Trophoblast cell (in vitro differentiated cells and primary cell): ENCODE data around the gene FER.

Experiments used
- DNase-seq, 2 donors: peaks; one replicate each; pipeline ENCODE4 v3.0.0-alpha.2; 2016
- H2AFZ ChIP-seq: 2 replicates; pipeline ENCODE4 v1.6.1; 2013; ENCODE audit warnings: low read length, moderate library complexity, mild to moderate bottlenecking; ENCODE audit not compliant: insufficient read depth, poor library complexity
- H2AK5ac ChIP-seq: 2 replicates; pipeline ENCODE4 v1.6.1; 2013; ENCODE audit warnings: mild to moderate bottlenecking, low read length
- H2BK120ac ChIP-seq: 2 replicates; pipeline ENCODE4 v1.6.1; 2013; ENCODE audit warnings: low read length, mild to moderate bottlenecking, moderate library complexity; ENCODE audit not compliant: insufficient read depth, poor library complexity
- H2BK12ac ChIP-seq: 2 replicates; pipeline ENCODE4 v1.6.1; 2013; ENCODE audit warnings: mild to moderate bottlenecking, low read length, moderate library complexity
- H2BK5ac ChIP-seq: 2 replicates; pipeline ENCODE4 v1.6.1; 2013; ENCODE audit warnings: low read length, low read depth, moderate library complexity, mild to moderate bottlenecking; ENCODE audit not compliant: poor library complexity
- H3K14ac ChIP-seq: 2 replicates; pipeline ENCODE4 v1.6.1; 2013; ENCODE audit warnings: mild to moderate bottlenecking, low read length
- H3K18ac ChIP-seq: 2 replicates; pipeline ENCODE4 v1.6.1; 2013; ENCODE audit warnings: mild to moderate bottlenecking, low read length
- H3K23ac ChIP-seq: 2 replicates; pipeline ENCODE4 v1.6.1; 2013; ENCODE audit warnings: low read length
- H3K27ac ChIP-seq: 2 replicates; pipeline ENCODE4 v1.5.1; 2013; ENCODE audit warnings: low read depth, mild to moderate bottlenecking, inconsistent platforms, low read length, moderate library complexity
- H3K27me3 ChIP-seq: 2 replicates; pipeline ENCODE4 v1.6.1; 2013; ENCODE audit warnings: inconsistent platforms, mild to moderate bottlenecking, low read length, moderate library complexity; ENCODE audit not compliant: insufficient read depth
- H3K36me3 ChIP-seq, 2 experiments: 1 replicate in 1 of 2; 2 replicates in 1 of 2; pipeline ENCODE4 v1.6.1; 2013; ENCODE audit warnings: low read length in 2 of 2, mild to moderate bottlenecking in 2 of 2, moderate library complexity in 1 of 2; ENCODE audit not compliant: insufficient read depth in 2 of 2, control insufficient read depth in 1 of 2
- H3K4ac ChIP-seq: 2 replicates; pipeline ENCODE4 v1.6.1; 2013; ENCODE audit warnings: low read depth, mild to moderate bottlenecking, low read length, moderate library complexity
- H3K4me1 ChIP-seq, 2 experiments: 1 replicate in 1 of 2; 2 replicates in 1 of 2; pipeline ENCODE4 v1.6.1; 2013; ENCODE audit warnings: low read length in 2 of 2, mild to moderate bottlenecking in 2 of 2, moderate library complexity in 1 of 2; ENCODE audit not compliant: insufficient read depth in 2 of 2, control insufficient read depth in 1 of 2
- H3K4me2 ChIP-seq: 2 replicates; pipeline ENCODE4 v1.6.1; 2013; ENCODE audit warnings: inconsistent platforms, mild to moderate bottlenecking, low read length, moderate library complexity
- H3K4me3 ChIP-seq: 2 replicates; pipeline ENCODE4 v1.5.1; 2013; ENCODE audit warnings: mild to moderate bottlenecking, low read depth, low read length, inconsistent platforms
- H3K79me1 ChIP-seq: one replicate; pipeline ENCODE4 v1.6.1; 2013; ENCODE audit warnings: low read length
- H3K79me2 ChIP-seq: 2 replicates; pipeline ENCODE4 v1.6.1; 2013; ENCODE audit warnings: low read length, mild to moderate bottlenecking; ENCODE audit not compliant: control insufficient read depth, insufficient read depth, poor library complexity
- H3K9ac ChIP-seq: 2 replicates; pipeline ENCODE4 v1.6.1; 2013; ENCODE audit warnings: mild to moderate bottlenecking, low read length
- H3K9me3 ChIP-seq: 2 replicates; pipeline ENCODE4 v1.6.1; 2013; ENCODE audit warnings: low read depth, mild to moderate bottlenecking, control low read depth, inconsistent platforms, low read length; ENCODE audit not compliant: insufficient read depth
- H4K12ac ChIP-seq: 2 replicates; pipeline ENCODE4 v1.6.1; 2013; ENCODE audit warnings: low read depth, mild to moderate bottlenecking, low read length, moderate library complexity
- H4K8ac ChIP-seq: 2 replicates; pipeline ENCODE4 v1.6.1; 2013; ENCODE audit warnings: low read depth, mild to moderate bottlenecking, low read length, moderate library complexity
- H4K91ac ChIP-seq: one replicate; pipeline ENCODE4 v1.6.1; 2013; ENCODE audit warnings: low read depth, mild to moderate bottlenecking, low read length, moderate library complexity
- WGBS: extraction: QIAGEN DNeasy Blood & Tissue Kit; methylation state at CpG from one replicate; pipeline ENCODE4 v1.1.7; 2013; ENCODE audit warnings: missing lambda C conversion rate; ENCODE audit not compliant: insufficient read length, insufficient coverage; ENCODE audit errors: extremely low coverage; 5-methylcytosine and 5-hydroxymethylcytosine counted together

The FER gene

GRCh38 chr5:109177227-109177626 lies 429.5 kb downstream of the FER start:
- Histone ChIP-seq H2AFZ (no peak overlapping the region), H3K27ac (no peak overlapping the region), H3K36me3 (no peaks in the 10 kb centered on the region), H3K79me2 (no peaks in the 10 kb centered on the region), H3K79me1 (no peaks in the 10 kb centered on the region), H3K9ac (no peak overlapping the region), H3K4me2 (no peak overlapping the region), H3K18ac (no peak overlapping the region), H3K4me1 (no peaks in the 10 kb centered on the region), H2BK12ac (no peak overlapping the region), H2BK5ac (no peak overlapping the region), H3K14ac (no peak overlapping the region), H3K4me3 (no peak overlapping the region), H4K8ac (no peak overlapping the region), H3K23ac (no peak overlapping the region), H2BK120ac (no peak overlapping the region), H3K4ac (no peak overlapping the region), H3K9me3 (no peaks in the 10 kb centered on the region), H2AK5ac (no peak overlapping the region), H4K12ac (no peak overlapping the region), H3K27me3 (no peaks in the 10 kb centered on the region), H4K91ac (no peak overlapping the region)
- no peak for DNase-seq
- no CpG with 5 or more reads among the region's 2 CpGs for WGBS

DNA sequence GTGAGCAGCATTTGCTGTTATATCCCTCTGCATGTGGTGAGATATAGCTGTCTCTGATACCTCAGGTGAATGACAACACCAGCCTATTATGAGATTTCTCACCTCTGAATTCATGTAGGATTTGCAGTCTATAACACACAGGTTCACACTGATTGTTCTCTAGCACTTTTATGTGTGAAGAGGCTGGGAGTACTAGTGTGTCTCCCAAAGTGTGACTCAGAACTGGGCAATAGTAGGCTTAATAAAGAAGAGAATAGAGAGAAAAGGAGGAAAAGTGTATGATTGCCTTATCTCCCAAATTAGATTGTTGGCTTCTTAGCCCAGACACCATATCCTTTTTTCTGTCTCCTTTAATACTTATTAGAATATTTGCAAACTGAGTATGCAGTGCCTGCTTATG lies 430.1 kb downstream of the FER start:
- Histone ChIP-seq H3K9me3 (no peaks in the 10 kb centered on the region), H2BK12ac (no peak overlapping the region), H3K79me1 (no peaks in the 10 kb centered on the region), H3K36me3 (no peaks in the 10 kb centered on the region), H3K79me2 (no peaks in the 10 kb centered on the region), H2BK5ac (no peak overlapping the region), H3K14ac (no peak overlapping the region), H3K27ac (no peak overlapping the region), H3K18ac (no peak overlapping the region), H3K4me1 (no peaks in the 10 kb centered on the region), H2AK5ac (no peak overlapping the region), H2AFZ (no peak overlapping the region), H2BK120ac (no peak overlapping the region), H3K4me3 (no peak overlapping the region), H3K4me2 (no peak overlapping the region), H3K27me3 (no peaks in the 10 kb centered on the region), H4K12ac (no peak overlapping the region), H4K8ac (no peak overlapping the region), H3K9ac (no peak overlapping the region), H3K23ac (no peak overlapping the region), H4K91ac (no peak overlapping the region), H3K4ac (no peak overlapping the region)
- no peak for DNase-seq

DNA sequence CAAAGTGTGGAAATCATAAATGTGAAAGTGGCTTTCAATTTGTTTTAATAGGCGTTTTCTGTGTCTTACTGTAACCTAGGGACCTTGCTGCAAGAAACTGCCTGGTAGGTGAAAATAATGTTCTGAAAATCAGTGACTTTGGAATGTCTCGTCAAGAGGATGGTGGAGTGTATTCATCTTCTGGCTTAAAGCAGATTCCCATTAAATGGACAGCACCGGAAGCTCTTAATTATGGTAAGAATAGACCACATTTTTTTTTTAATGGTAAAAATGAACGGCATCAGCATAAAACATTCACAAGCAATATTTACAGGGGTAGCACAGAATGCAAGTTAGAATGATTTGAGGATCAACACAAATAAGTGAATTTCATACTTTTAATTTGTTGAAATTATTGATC lies 433.0 kb downstream of the FER start:
- H3K4me3 ChIP-seq, result no peak overlapping the region
- no peaks in the 10 kb centered on the region for H3K36me3 ChIP-seq
- no peaks in the 10 kb centered on the region for H3K27me3 ChIP-seq
- H3K27ac ChIP-seq, result no peak overlapping the region
- H4K12ac ChIP-seq, result no peak overlapping the region
- no peak overlapping the region for H4K8ac ChIP-seq
- H4K91ac ChIP-seq, result no peak overlapping the region
- H3K9ac ChIP-seq, result no peak overlapping the region
- no peak for DNase-seq
- H3K14ac ChIP-seq, result no peak overlapping the region
- H2AK5ac ChIP-seq, result no peak overlapping the region
- no peak overlapping the region for H2BK12ac ChIP-seq
- no peak overlapping the region for H3K23ac ChIP-seq
- no peak overlapping the region for H3K4me2 ChIP-seq
- WGBS, result no CpG with 5 or more reads among the region's 4 CpGs
- H3K79me1 ChIP-seq, result no peaks in the 10 kb centered on the region
- no peak overlapping the region for H3K18ac ChIP-seq
- H3K79me2 ChIP-seq, result no peaks in the 10 kb centered on the region
- no peaks in the 10 kb centered on the region for H3K9me3 ChIP-seq
- no peak overlapping the region for H3K4ac ChIP-seq
- no peak overlapping the region for H2BK120ac ChIP-seq
- H2BK5ac ChIP-seq, result no peak overlapping the region
- no peaks in the 10 kb centered on the region for H3K4me1 ChIP-seq
- H2AFZ ChIP-seq, result no peak overlapping the region

- Histone ChIP-seq H3K4ac (no peak overlapping the region), H2BK5ac (no peak overlapping the region), H2BK120ac (no peak overlapping the region), H3K9me3 (no peaks in the 10 kb centered on the region), H2AK5ac (no peak overlapping the region), H3K36me3 (no peaks in the 10 kb centered on the region), H3K18ac (no peak overlapping the region), H3K4me3 (no peak overlapping the region), H3K23ac (no peak overlapping the region), H2AFZ (no peak overlapping the region), H3K14ac (no peak overlapping the region), H2BK12ac (no peak overlapping the region), H3K27me3 (no peaks in the 10 kb centered on the region), H4K12ac (no peak overlapping the region), H4K8ac (no peak overlapping the region), H3K79me2 (no peaks in the 10 kb centered on the region), H3K79me1 (no peaks in the 10 kb centered on the region), H3K4me2 (no peak overlapping the region), H3K9ac (no peak overlapping the region), H3K4me1 (no peaks in the 10 kb centered on the region), H3K27ac (no peak overlapping the region), H4K91ac (no peak overlapping the region)
- no CpG with 5 or more reads among the region's 3 CpGs for WGBS
- no peak for DNase-seq
Measured at GRCh38 chr5:109186759-109187158, 439.1 kb downstream of the FER start.

GRCh38 chr5:109191153-109191558 lies 443.5 kb downstream of the FER start:
- H2BK120ac ChIP-seq, result no peak overlapping the region
- no peaks in the 10 kb centered on the region for H3K4me1 ChIP-seq
- no peak overlapping the region for H2BK12ac ChIP-seq
- H3K18ac ChIP-seq, result no peak overlapping the region
- no peak overlapping the region for H2AFZ ChIP-seq
- no peaks in the 10 kb centered on the region for H3K79me1 ChIP-seq
- H3K4ac ChIP-seq, result no peak overlapping the region
- DNase-seq, result no peak
- no peak overlapping the region for H3K9ac ChIP-seq
- H3K23ac ChIP-seq, result no peak overlapping the region
- no peak overlapping the region for H4K91ac ChIP-seq
- no peaks in the 10 kb centered on the region for H3K27me3 ChIP-seq
- H3K14ac ChIP-seq, result no peak overlapping the region
- no peak overlapping the region for H3K4me3 ChIP-seq
- H3K27ac ChIP-seq, result no peak overlapping the region
- no peak overlapping the region for H2BK5ac ChIP-seq
- no peak overlapping the region for H2AK5ac ChIP-seq
- no peak overlapping the region for H3K4me2 ChIP-seq
- no peak overlapping the region for H4K12ac ChIP-seq
- no peak overlapping the region for H4K8ac ChIP-seq
- H3K36me3 ChIP-seq, result no peaks in the 10 kb centered on the region
- H3K79me2 ChIP-seq, result no peaks in the 10 kb centered on the region
- WGBS, result no CpG with 5 or more reads among the region's 2 CpGs
- H3K9me3 ChIP-seq, result no peaks in the 10 kb centered on the region
